ENCODE measurements around the gene FRMD6. TPM values are rescaled to one million over a fixed set of nuclear protein-coding genes. Genes with fewer than 3 reads are reported as not detected.

The FRMD6 gene
- total and polyA plus RNA-seq, 10 of the 15 experiments (the other 5 are each of a cell fraction or from before 2014, with no cell fraction given), result 0.86 to 7.8 (median 3.3) TPM

DNA sequence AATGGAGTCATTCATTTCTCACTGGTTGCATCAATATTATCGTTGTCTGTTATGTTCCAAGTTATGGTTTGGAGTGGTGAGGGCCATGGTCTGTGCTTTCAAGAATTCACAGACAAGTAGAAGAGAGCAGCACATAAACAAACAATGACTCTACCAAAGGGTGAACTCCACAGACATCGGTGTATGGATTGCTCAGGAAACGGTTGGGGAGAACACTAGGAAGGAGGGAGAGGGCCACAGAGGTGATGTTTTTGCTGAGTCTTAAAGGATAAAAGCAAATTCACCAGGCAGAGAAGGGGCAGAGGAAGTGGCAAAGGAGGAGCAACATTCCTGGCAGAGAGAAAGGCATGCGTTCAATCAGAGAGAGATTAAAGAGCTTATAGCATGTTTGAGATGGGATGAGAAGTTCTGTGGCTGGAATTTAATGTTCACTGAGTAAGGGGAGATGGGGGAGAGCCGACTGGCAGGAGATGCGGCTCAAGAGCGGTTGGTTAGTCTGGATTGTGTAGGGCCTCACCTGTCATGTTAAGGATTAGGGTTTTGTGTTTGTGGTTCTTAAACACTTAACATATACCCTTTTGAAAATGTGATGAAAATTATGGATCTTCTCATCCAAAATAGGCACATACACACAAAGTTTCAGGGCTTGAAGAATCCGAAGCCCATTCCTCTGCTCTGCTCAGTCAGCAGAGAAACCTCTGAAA is 42.3 kb upstream of the FRMD6 start:
- FAIRE-seq, result no peak
- Histone ChIP-seq H3K4me1 (ENCODE audit: control insufficient read depth, insufficient read depth, low read length) (no peaks in the 10 kb centered on the region), H3K36me3 (ENCODE audit: control insufficient read depth in 2 of 2, insufficient read depth in 2 of 2, low read length in 1 of 2) (no peaks in the 10 kb centered on the region), H3K79me2 (ENCODE audit: control insufficient read depth, insufficient read depth, low read length) (no peaks in the 10 kb centered on the region), H3K4me2 (ENCODE audit: control insufficient read depth, insufficient read depth) (no peak overlapping the region), H3K4me3 (no peak overlapping the region), H2AFZ (ENCODE audit: control insufficient read depth, low read depth, low read length) (no peak overlapping the region), H4K20me1 (ENCODE audit: control insufficient read depth, insufficient read depth) (no peaks in the 10 kb centered on the region), H3K27ac (ENCODE audit: control insufficient read depth, insufficient read depth) (no peak overlapping the region), H3K27me3 (replicated peaks in 1 of 2; ENCODE audit: control insufficient read depth in 2 of 2, insufficient read depth in 2 of 2, low read length in 1 of 2) (no peaks in the 10 kb centered on the region; a peak in 1 of 4 replicates), H3K9me3 (replicated peaks; ENCODE audit: control insufficient read depth, insufficient read depth, low read length) (no peaks in the 10 kb centered on the region), H3K9ac (ENCODE audit: control insufficient read depth, insufficient read depth, low read length) (no peak overlapping the region)
- intact Hi-C loops (cut with micrococcal nuclease; ENCODE audit: unreplicated experiment), result no loop called here
- peak; percentile 39 for ATAC-seq
- DNase-seq (ENCODE audit: low read depth, low spot score), result no peak
- WGBS (ENCODE audit: insufficient coverage, insufficient replicate concordance, low lambda C conversion rate, missing lambda C conversion rate), result 71% methylated on average over 8 of the region's 8 CpGs
- no peak for TF ChIP-seq MYB (IDR thresholded peaks at IDR 0.05; ENCODE audit: borderline replicate concordance, low read depth, low read length)
- no peak for TF ChIP-seq SRF (IDR thresholded peaks at IDR 0.05; ENCODE audit: low read depth in 2 of 2, low read length in 2 of 2)
- TF ChIP-seq PML (IDR thresholded peaks at IDR 0.05; ENCODE audit: low read length), result no peak
- no peak for TF ChIP-seq ZNF622 (IDR thresholded peaks at IDR 0.05)
- no peak for TF ChIP-seq IRF4 (IDR thresholded peaks at IDR 0.05; ENCODE audit: low read depth, low read length)
- TF ChIP-seq NBN (IDR thresholded peaks at IDR 0.05), result no peak
- TF ChIP-seq RB1 (IDR thresholded peaks at IDR 0.05; ENCODE audit: borderline replicate concordance), result no peak
- TF ChIP-seq ZNF207 (IDR thresholded peaks at IDR 0.05; ENCODE audit: borderline replicate concordance), result no peak
- TF ChIP-seq, protein P1, sequence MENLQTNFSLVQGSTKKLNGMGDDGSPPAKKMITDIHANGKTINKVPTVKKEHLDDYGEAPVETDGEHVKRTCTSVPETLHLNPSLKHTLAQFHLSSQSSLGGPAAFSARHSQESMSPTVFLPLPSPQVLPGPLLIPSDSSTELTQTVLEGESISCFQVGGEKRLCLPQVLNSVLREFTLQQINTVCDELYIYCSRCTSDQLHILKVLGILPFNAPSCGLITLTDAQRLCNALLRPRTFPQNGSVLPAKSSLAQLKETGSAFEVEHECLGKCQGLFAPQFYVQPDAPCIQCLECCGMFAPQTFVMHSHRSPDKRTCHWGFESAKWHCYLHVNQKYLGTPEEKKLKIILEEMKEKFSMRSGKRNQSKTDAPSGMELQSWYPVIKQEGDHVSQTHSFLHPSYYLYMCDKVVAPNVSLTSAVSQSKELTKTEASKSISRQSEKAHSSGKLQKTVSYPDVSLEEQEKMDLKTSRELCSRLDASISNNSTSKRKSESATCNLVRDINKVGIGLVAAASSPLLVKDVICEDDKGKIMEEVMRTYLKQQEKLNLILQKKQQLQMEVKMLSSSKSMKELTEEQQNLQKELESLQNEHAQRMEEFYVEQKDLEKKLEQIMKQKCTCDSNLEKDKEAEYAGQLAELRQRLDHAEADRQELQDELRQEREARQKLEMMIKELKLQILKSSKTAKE (IDR thresholded peaks at IDR 0.05; ENCODE audit: low read depth, poor library complexity, severe bottlenecking), result no peak
- SMC1A ChIA-PET (ENCODE audit: uncharacterized antibody, unreplicated experiment), result no interaction called here
- in situ Hi-C loops (cut with MboI), result no loop called here
- RAD21 ChIA-PET (ENCODE audit: unreplicated experiment), result no interaction called here
- CTCF ChIA-PET, result interaction anchor here (1.0 to 1.4 kb wide), 2 partner anchors 16 to 221 kb away, joined by 3 read pairs; no protein-coding TSS in a partner anchor
- BruUV-seq (replicated peaks), result no TSS peak
- POLR2A ChIA-PET, result no interaction called here
